Suprapubic skin (tissue), 4 donors: ENCODE data around the gene SPOCK2. TPM values are rescaled to one million over a fixed set of nuclear protein-coding genes. Genes with fewer than 3 reads are reported as not detected.

Experiments used
- DNase-seq, 2 donors: peaks; one replicate each; pipeline ENCODE4 v3.0.0-alpha.2; 2019; ENCODE audit warnings: low spot score in 2 of 2
- H3K27ac ChIP-seq: fragments of 200-600 bp; sonication (generic); one replicate; pipeline ENCODE4 v1.5.1; 2019
- H3K27me3 ChIP-seq: fragments of 200-600 bp; sonication (generic); one replicate; pipeline ENCODE4 v1.5.1; 2019
- H3K36me3 ChIP-seq: fragments of 200-600 bp; sonication (generic); one replicate; pipeline ENCODE4 v1.5.1; 2019
- H3K4me1 ChIP-seq: fragments of 200-600 bp; sonication (generic); one replicate; pipeline ENCODE4 v1.5.1; 2019
- H3K4me3 ChIP-seq: fragments of 200-600 bp; sonication (generic); one replicate; pipeline ENCODE4 v1.5.1; 2019; ENCODE audit warnings: mild to moderate bottlenecking
- H3K9me3 ChIP-seq: fragments of 200-600 bp; sonication (generic); one replicate; pipeline ENCODE4 v1.5.1; 2019
- EP300 ChIP-seq: sonication (generic); formaldehyde crosslinking; IDR thresholded peaks from one replicate; pipeline ENCODE4 v1.6.1; 2017; ENCODE audit warnings: antibody characterized with exemption
- POLR2A ChIP-seq, 2 donors: fragments of 450-650 bp; IDR thresholded peaks; one replicate each; pipeline ENCODE4 v1.6.1; 2017; ENCODE audit warnings: antibody characterized with exemption in 2 of 2, mild to moderate bottlenecking in 2 of 2, moderate library complexity in 2 of 2
- POLR2AphosphoS5 ChIP-seq, 3 donors: sonication (generic); formaldehyde crosslinking; IDR thresholded peaks; one replicate each; pipeline ENCODE4 v1.6.1; 2017; ENCODE audit warnings: antibody characterized with exemption in 3 of 3
- whole genome bisulfite sequencing: methylation state at CpG from one replicate; pipeline ENCODE4 v1.1.5; 2018; 5-methylcytosine and 5-hydroxymethylcytosine counted together
- total RNA-seq, 4 donors: library from RNA; depleted of rRNA; stranded (reverse); fragments of >200 nt; gene quantifications; one replicate each; pipeline ENCODE4 v1.1.0, GENCODE V29; 2016
- TF ChIP-seq, protein P1 (sequence below), 2 donors: fragments of 200-600 bp in 1 of 2; fragments of 450-650 bp in 1 of 2; sonication (generic) in 1 of 2; IDR thresholded peaks; one replicate each; pipeline ENCODE4 v1.5.1; 2016 to 2019; ENCODE audit warnings: antibody characterized with exemption in 2 of 2, mild to moderate bottlenecking in 1 of 2, moderate library complexity in 1 of 2

Gene SPOCK2
- total RNA-seq, 4 donors from 2014 or later: 1.5 to 3.7 (median 1.8) TPM

DNA sequence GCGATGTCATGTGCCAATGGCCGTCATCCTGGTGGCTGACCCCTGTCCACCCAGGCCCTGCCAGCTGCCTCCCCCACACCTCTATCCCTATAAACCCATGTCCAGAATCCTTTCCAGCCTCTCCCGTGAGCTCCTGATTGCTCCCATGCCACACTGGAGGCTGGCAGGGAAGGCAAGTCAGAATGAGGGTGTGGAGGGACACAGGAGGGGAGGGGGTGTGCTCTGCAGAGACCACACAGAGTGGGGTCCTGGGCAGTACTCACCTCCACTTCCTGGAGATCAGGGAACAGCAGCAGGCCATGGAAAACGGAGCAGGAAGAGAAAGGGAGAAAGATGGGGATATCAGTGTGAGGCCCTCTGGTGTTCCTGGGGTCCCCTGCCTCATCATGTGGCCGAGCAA is 15.7 kb downstream of the SPOCK2 start:
- 100% methylated on average over 4 of the region's 5 CpGs for WGBS
- no peak for DNase-seq
- H3K36me3 ChIP-seq: no peaks in the 10 kb centered on the region
- no peak for TF ChIP-seq POLR2AphosphoS5 (IDR thresholded peaks at IDR 0.05)
- no peaks in the 10 kb centered on the region for H3K27me3 ChIP-seq
- no peaks in the 10 kb centered on the region for H3K9me3 ChIP-seq
- H3K27ac ChIP-seq: no peak overlapping the region
- no peaks in the 10 kb centered on the region for H3K4me1 ChIP-seq
- no peak overlapping the region for H3K4me3 ChIP-seq

DNA sequence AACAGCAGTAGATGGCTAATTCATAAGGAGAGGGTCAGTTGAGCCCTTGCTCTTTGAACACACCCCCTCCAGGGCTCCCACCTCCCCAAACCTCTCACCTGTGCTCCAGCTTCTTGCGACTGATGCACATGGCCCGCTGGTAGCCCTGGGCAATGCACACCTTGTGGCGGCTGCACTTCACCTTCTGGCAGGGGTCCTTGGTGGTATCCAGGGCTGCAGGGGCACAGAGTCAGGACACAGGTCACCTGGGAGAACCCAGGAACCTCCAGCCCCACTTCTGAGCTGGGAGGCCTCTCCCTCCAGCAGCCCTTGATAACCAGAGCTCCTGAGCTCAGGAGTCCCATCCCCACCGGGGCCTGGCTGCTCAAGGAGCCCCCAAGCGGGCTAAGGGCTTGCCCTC is 16.3 kb downstream of the SPOCK2 start:
- Histone ChIP-seq H3K36me3 (no peaks in the 10 kb centered on the region), H3K27ac (no peak overlapping the region), H3K4me1 (no peaks in the 10 kb centered on the region), H3K27me3 (no peaks in the 10 kb centered on the region), H3K9me3 (no peaks in the 10 kb centered on the region), H3K4me3 (no peak overlapping the region)
- TF ChIP-seq POLR2AphosphoS5 (IDR thresholded peaks at IDR 0.05) (no peak), POLR2A (IDR thresholded peaks at IDR 0.05) (no peak), EP300 (no peak)
- TF ChIP-seq, protein P1, sequence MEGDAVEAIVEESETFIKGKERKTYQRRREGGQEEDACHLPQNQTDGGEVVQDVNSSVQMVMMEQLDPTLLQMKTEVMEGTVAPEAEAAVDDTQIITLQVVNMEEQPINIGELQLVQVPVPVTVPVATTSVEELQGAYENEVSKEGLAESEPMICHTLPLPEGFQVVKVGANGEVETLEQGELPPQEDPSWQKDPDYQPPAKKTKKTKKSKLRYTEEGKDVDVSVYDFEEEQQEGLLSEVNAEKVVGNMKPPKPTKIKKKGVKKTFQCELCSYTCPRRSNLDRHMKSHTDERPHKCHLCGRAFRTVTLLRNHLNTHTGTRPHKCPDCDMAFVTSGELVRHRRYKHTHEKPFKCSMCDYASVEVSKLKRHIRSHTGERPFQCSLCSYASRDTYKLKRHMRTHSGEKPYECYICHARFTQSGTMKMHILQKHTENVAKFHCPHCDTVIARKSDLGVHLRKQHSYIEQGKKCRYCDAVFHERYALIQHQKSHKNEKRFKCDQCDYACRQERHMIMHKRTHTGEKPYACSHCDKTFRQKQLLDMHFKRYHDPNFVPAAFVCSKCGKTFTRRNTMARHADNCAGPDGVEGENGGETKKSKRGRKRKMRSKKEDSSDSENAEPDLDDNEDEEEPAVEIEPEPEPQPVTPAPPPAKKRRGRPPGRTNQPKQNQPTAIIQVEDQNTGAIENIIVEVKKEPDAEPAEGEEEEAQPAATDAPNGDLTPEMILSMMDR (IDR thresholded peaks at IDR 0.05): no peak
- WGBS: 98% methylated on average over 4 of the region's 5 CpGs
- DNase-seq: no peak

DNA sequence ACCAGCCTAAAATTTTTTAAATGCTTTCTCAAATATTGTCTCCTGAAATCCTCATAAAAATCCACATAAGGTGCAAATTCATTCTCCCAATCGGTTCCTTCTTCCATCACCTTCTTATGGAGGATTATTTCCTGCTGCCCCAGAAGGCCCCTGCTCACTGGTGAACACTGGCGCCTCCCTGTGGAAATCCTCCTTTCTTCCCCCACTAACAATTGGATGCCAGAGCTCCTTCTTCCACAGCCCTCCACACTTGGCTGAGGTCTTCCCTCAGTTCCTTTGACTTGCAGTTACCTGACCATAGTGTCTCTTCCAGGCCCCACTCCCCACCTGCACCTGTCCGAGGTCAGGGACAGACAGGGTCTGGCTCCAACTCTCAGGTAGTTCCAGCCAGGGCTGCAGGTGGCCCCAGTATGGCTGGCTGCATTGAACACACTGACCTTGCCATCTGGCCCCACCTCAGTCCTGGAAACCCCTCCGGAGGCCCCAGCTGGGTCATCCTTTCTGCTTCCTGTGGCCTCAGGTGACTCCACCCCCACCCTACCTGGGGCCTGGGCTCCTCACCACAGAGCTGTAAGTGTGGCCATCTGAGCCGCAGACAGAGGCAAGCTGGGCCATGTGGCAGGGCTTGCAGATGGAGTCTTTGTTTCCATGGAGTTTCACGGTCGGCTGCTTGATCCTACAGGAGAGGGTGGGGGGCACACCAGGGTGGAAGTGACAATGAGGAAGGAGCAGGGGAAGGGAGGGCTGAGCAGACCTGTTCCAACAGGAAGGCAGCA is 18.4 kb downstream of the SPOCK2 start:
- H3K4me3 ChIP-seq: no peak overlapping the region
- H3K9me3 ChIP-seq: no peaks in the 10 kb centered on the region
- no peak for DNase-seq
- no peaks in the 10 kb centered on the region for H3K4me1 ChIP-seq
- H3K27ac ChIP-seq: no peak overlapping the region
- H3K27me3 ChIP-seq: no peaks in the 10 kb centered on the region
- WGBS: 91% methylated on average over 7 of the region's 7 CpGs
- TF ChIP-seq POLR2A (IDR thresholded peaks at IDR 0.05) (no peak), EP300 (no peak), POLR2AphosphoS5 (IDR thresholded peaks at IDR 0.05) (no peak)
- TF ChIP-seq, protein P1 (IDR thresholded peaks at IDR 0.05): no peak
- H3K36me3 ChIP-seq: no peaks in the 10 kb centered on the region

DNA sequence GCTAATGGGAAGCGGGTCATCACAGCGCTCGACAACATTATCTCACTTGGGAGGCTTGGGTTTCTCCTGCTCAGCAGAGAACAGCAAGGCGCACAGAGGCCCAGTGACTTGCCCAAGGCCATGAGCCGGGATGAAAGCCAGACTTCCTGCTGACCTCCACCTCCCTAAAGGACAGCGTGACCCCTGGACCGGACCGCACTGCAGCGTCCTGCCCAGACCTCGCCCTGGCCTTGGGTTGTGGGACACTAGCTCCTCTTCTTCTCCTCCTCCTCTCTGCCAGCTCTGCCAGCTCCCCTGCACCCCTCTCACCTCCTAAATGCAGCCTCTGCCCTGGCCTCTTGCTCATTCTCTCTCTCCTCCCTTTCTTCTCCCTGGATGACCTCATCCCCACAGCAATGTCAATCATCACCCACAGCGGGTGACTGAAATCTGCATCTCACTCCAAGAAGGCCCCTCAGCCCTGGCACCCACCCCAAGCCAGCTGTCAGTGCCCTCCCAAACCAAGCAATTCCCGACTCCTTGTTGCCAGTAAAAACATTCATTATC is 19.4 kb downstream of the SPOCK2 start:
- no peaks in the 10 kb centered on the region for H3K36me3 ChIP-seq
- no peak overlapping the region for H3K4me3 ChIP-seq
- WGBS: 85% methylated on average over 12 of the region's 12 CpGs
- TF ChIP-seq, protein P1 (IDR thresholded peaks at IDR 0.05): no peak
- no peak for TF ChIP-seq EP300
- no peak for TF ChIP-seq POLR2AphosphoS5 (IDR thresholded peaks at IDR 0.05)
- TF ChIP-seq POLR2A (IDR thresholded peaks at IDR 0.05): no peak
- no peak for DNase-seq
- no peaks in the 10 kb centered on the region for H3K27me3 ChIP-seq
- H3K4me1 ChIP-seq: no peaks in the 10 kb centered on the region
- no peaks in the 10 kb centered on the region for H3K9me3 ChIP-seq
- no peak overlapping the region for H3K27ac ChIP-seq

DNA sequence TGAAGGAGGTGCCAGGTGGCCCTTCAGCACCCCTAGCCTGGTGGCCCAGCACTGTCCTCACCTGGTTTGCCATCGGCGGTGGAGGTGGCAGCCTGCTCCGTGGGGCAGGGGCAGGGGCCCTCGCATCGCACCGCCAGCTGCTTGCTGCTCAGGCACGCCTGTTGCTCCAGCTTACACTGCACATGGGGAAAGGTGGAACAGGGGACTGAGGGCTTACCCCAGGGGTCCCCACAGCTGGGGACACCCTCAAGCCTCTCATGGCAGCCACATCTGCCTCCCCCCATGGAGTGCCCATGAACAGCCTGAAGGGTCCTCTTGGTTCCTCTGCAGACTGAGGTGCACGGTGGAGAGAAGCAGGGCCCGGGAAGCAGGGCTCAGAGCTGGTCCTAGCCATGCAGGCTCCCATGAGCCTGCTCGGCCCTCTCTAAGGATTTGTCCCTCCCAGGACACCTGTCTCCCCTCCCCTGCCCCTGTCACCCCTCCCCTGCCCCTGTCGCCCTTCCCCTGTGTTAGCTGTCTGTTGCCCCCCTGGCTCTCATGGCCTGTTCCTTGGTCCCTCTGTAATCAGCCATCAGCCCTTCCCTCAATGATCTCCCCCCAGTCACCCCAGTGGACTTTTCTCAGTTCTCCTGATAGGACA is 20.1 kb downstream of the SPOCK2 start:
- Histone ChIP-seq H3K9me3 (no peaks in the 10 kb centered on the region), H3K36me3 (no peaks in the 10 kb centered on the region), H3K4me3 (no peak overlapping the region), H3K4me1 (no peaks in the 10 kb centered on the region), H3K27me3 (no peaks in the 10 kb centered on the region), H3K27ac (no peak overlapping the region)
- 95% methylated on average over 11 of the region's 11 CpGs for WGBS
- TF ChIP-seq, protein P1 (IDR thresholded peaks at IDR 0.05): no peak
- no peak for TF ChIP-seq POLR2A (IDR thresholded peaks at IDR 0.05)
- TF ChIP-seq EP300: no peak
- TF ChIP-seq POLR2AphosphoS5 (IDR thresholded peaks at IDR 0.05): no peak
- DNase-seq: no peak
